H9 (cell line): ENCODE results near the gene TMEM86A. TPM values are rescaled to one million over a fixed set of nuclear protein-coding genes. Genes with fewer than 3 reads are reported as not detected.

ENCODE experiments used
- DNase-seq: peaks from one replicate; pipeline ENCODE4 v3.0.0-alpha.2; 2017
- H2AFZ ChIP-seq: one replicate; pipeline ENCODE4 v1.6.1; 2013; ENCODE audit warnings: mild to moderate bottlenecking, low read length, control low read depth, moderate library complexity
- H2AK5ac ChIP-seq: 2 replicates; pipeline ENCODE4 v1.6.1; 2013; ENCODE audit warnings: low read length, control low read depth, mixed read lengths; ENCODE audit not compliant: insufficient read length
- H2BK120ac ChIP-seq: one replicate; pipeline ENCODE4 v1.6.1; 2013; ENCODE audit warnings: low read depth, mild to moderate bottlenecking, low read length, control low read depth, inconsistent platforms; ENCODE audit not compliant: poor library complexity, severe bottlenecking
- H2BK12ac ChIP-seq: 2 replicates; pipeline ENCODE4 v1.6.1; 2013; ENCODE audit warnings: low read length, control low read depth, mixed read lengths, low read depth; ENCODE audit not compliant: insufficient read length
- H2BK15ac ChIP-seq: 2 replicates; pipeline ENCODE4 v1.6.1; 2013; ENCODE audit warnings: low read depth, low read length, control low read depth
- H2BK20ac ChIP-seq: one replicate; pipeline ENCODE4 v1.6.1; 2013; ENCODE audit warnings: low read depth, mild to moderate bottlenecking, low read length, control low read depth, inconsistent platforms; ENCODE audit not compliant: poor library complexity, severe bottlenecking
- H2BK5ac ChIP-seq: 2 replicates; pipeline ENCODE4 v1.6.1; 2013; ENCODE audit warnings: low read length, control low read depth, mixed read lengths; ENCODE audit not compliant: insufficient read length
- H3K14ac ChIP-seq: 2 replicates; pipeline ENCODE4 v1.6.1; 2013; ENCODE audit warnings: low read length, control low read depth; ENCODE audit not compliant: insufficient read depth
- H3K18ac ChIP-seq: 2 replicates; pipeline ENCODE4 v1.6.1; 2013; ENCODE audit warnings: low read depth, mild to moderate bottlenecking, mixed read lengths, low read length, control low read depth; ENCODE audit not compliant: insufficient read length
- H3K23ac ChIP-seq: 2 replicates; pipeline ENCODE4 v1.6.1; 2013; ENCODE audit warnings: low read length, control low read depth, mixed read lengths, low read depth; ENCODE audit not compliant: insufficient read length
- H3K23me2 ChIP-seq: 2 replicates; pipeline ENCODE4 v1.6.1; 2013; ENCODE audit warnings: low read depth, mild to moderate bottlenecking, mixed read lengths, low read length, control low read depth; ENCODE audit not compliant: insufficient read length, poor library complexity, severe bottlenecking
- H3K27ac ChIP-seq: 2 replicates; pipeline ENCODE4 v1.5.1; 2013; ENCODE audit warnings: low read length, control low read depth, mixed read lengths, low read depth; ENCODE audit not compliant: insufficient read length
- H3K27me3 ChIP-seq: 2 replicates; pipeline ENCODE4 v1.6.1; 2013; ENCODE audit warnings: low read length, control low read depth, inconsistent platforms; ENCODE audit not compliant: insufficient read depth
- H3K4ac ChIP-seq: 2 replicates; pipeline ENCODE4 v1.6.1; 2013; ENCODE audit warnings: low read depth, mild to moderate bottlenecking, control low read depth, inconsistent platforms, low read length, moderate library complexity
- H3K4me1 ChIP-seq: 2 replicates; pipeline ENCODE4 v1.6.1; 2013; ENCODE audit warnings: low read length, control low read depth, inconsistent platforms; ENCODE audit not compliant: insufficient read depth
- H3K4me2 ChIP-seq: 2 replicates; pipeline ENCODE4 v1.6.1; 2013; ENCODE audit warnings: low read length, control low read depth, mixed read lengths; ENCODE audit not compliant: insufficient read length, insufficient read depth
- H3K56ac ChIP-seq: 2 replicates; pipeline ENCODE4 v1.6.1; 2013; ENCODE audit warnings: low read depth, mild to moderate bottlenecking, mixed read lengths, low read length, control low read depth; ENCODE audit not compliant: insufficient read length
- H3K79me1 ChIP-seq: 2 replicates; pipeline ENCODE4 v1.6.1; 2013; ENCODE audit warnings: low read depth, mild to moderate bottlenecking, moderate library complexity, low read length, control low read depth, inconsistent platforms; ENCODE audit not compliant: insufficient read depth, poor library complexity, severe bottlenecking
- H3K79me2 ChIP-seq: 2 replicates; pipeline ENCODE4 v1.6.1; 2013; ENCODE audit warnings: low read length, control low read depth, inconsistent platforms; ENCODE audit not compliant: insufficient read depth
- H3K9ac ChIP-seq: 2 replicates; pipeline ENCODE4 v1.6.1; 2013; ENCODE audit warnings: low read length, control low read depth, mixed read lengths; ENCODE audit not compliant: insufficient read length; ENCODE audit errors: extremely low read depth
- H3K9me3 ChIP-seq: one replicate; pipeline ENCODE4 v1.6.1; 2013; ENCODE audit warnings: low read depth, low read length, inconsistent platforms; ENCODE audit not compliant: control insufficient read depth
- H3T11ph ChIP-seq: one replicate; pipeline ENCODE4 v1.6.1; 2013; ENCODE audit warnings: mild to moderate bottlenecking, low read length, control low read depth, inconsistent platforms
- H4K20me1 ChIP-seq: one replicate; pipeline ENCODE4 v1.6.1; 2013; ENCODE audit not compliant: control insufficient read depth, insufficient read length, insufficient read depth
- H4K5ac ChIP-seq: 2 replicates; pipeline ENCODE4 v1.6.1; 2013; ENCODE audit warnings: low read depth, mild to moderate bottlenecking, mixed read lengths, low read length, control low read depth; ENCODE audit not compliant: insufficient read length
- H4K8ac ChIP-seq: replicated peaks from 2 replicates; pipeline ENCODE4 v1.6.1; 2013; ENCODE audit warnings: low read length, control low read depth, mixed read lengths, low read depth; ENCODE audit not compliant: insufficient read length
- H4K91ac ChIP-seq: 2 replicates; pipeline ENCODE4 v1.6.1; 2013; ENCODE audit warnings: low read depth, mild to moderate bottlenecking, moderate library complexity, mixed read lengths, low read length, control low read depth; ENCODE audit not compliant: insufficient read length
- H3K27ac Mint-ChIP-seq, 3 experiments: 2 replicates in 2 of 3; 3 replicates in 1 of 3; pipeline ENCODE4 v1.8.0; 2020 to 2021; ENCODE audit warnings: mixed read lengths in 3 of 3, mild to moderate bottlenecking in 1 of 3, moderate library complexity in 1 of 3
- H3K27me3 Mint-ChIP-seq: 2 replicates; pipeline ENCODE4 v1.8.0; 2021; ENCODE audit warnings: low read depth, mild to moderate bottlenecking, moderate library complexity, mixed read lengths
- H3K36me3 Mint-ChIP-seq, 3 experiments: 2 replicates in 2 of 3; 3 replicates in 1 of 3; pipeline ENCODE4 v1.8.0; 2020 to 2021; ENCODE audit warnings: low read depth in 3 of 3, mixed read lengths in 3 of 3; ENCODE audit not compliant: insufficient read depth in 1 of 3
- H3K4me1 Mint-ChIP-seq, 2 experiments: 2 replicates each; pipeline ENCODE4 v1.8.0; 2020; ENCODE audit warnings: mixed read lengths in 2 of 2
- H3K4me3 Mint-ChIP-seq, 2 experiments: 2 replicates in 1 of 2; 3 replicates in 1 of 2; pipeline ENCODE4 v1.8.0; 2020 to 2021; ENCODE audit warnings: mild to moderate bottlenecking in 2 of 2, mixed read lengths in 2 of 2, moderate library complexity in 1 of 2
- H3K9me3 Mint-ChIP-seq, 2 experiments: 2 replicates in 1 of 2; 3 replicates in 1 of 2; pipeline ENCODE4 v1.8.0; 2020; ENCODE audit warnings: mild to moderate bottlenecking in 2 of 2, mixed read lengths in 2 of 2, moderate library complexity in 1 of 2
- WGBS: extraction: QIAGEN DNeasy Blood & Tissue Kit; methylation state at CpG from one replicate; pipeline ENCODE4 v1.1.7; 2013; ENCODE audit warnings: missing lambda C conversion rate, low lambda C conversion rate, mixed read lengths; ENCODE audit not compliant: insufficient read length; ENCODE audit errors: extremely low coverage; 5-methylcytosine and 5-hydroxymethylcytosine counted together
- total RNA-seq: library from RNA; stranded (reverse); gene quantifications from 2 replicates; pipeline ENCODE4 v1.2.1, GENCODE V29; 2021
- TF ChIP-seq, protein P1 (sequence below): fragments of 200-600 bp; sonication (generic); conservative IDR thresholded peaks from 3 replicates; pipeline ENCODE4 v1.8.0; 2021; ENCODE audit warnings: antibody characterized with exemption, mild to moderate bottlenecking

Gene TMEM86A
- total RNA-seq, 1 experiment from 2014 or later, result 2.3 TPM

DNA sequence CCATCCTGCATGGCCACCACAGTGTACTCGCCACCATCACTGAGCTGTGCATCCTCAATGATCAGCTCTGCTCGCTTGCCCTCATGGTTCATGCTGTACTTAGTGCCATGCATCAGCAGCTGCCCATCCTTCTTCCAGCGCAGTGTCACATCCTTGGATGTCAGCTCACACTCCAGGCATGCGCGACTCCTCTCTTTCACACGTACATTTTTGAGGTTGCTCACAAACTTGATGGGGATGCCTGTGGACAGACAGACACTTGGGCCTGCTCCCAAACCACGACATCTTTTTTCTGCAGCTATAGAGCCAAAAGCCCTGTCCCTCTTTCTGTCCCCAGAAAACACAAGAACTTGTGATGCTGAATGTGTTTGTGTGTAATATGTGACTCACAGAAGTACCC is 16.9 kb downstream of the TMEM86A start:
- H3K4ac ChIP-seq, result no peak overlapping the region
- no peak overlapping the region for H4K5ac ChIP-seq
- H3K4me1 Mint-ChIP-seq, result peaks cover under 1 to 5% of the 10 kb centered on the region in 2 experiments
- H3K27me3 ChIP-seq, result peaks cover 3% of the 10 kb centered on the region; the same call in 1 of the 2 replicates
- no peak overlapping the region for H3K27ac ChIP-seq
- H2AK5ac ChIP-seq, result no peak overlapping the region
- no peak overlapping the region for H2BK12ac ChIP-seq
- H4K20me1 ChIP-seq, result no peaks in the 10 kb centered on the region
- H3K56ac ChIP-seq, result no peak overlapping the region
- H3K9ac ChIP-seq, result no peak overlapping the region
- H3K79me2 ChIP-seq, result no peaks in the 10 kb centered on the region
- no peak overlapping the region for H3K14ac ChIP-seq
- H3K23me2 ChIP-seq, result no peaks in the 10 kb centered on the region
- no CpG with 5 or more reads among the region's 7 CpGs for WGBS
- no peak overlapping the region for H4K8ac ChIP-seq
- H2BK5ac ChIP-seq, result no peak overlapping the region
- H3K27me3 Mint-ChIP-seq, result peaks cover 59% of the 10 kb centered on the region
- no peak overlapping the region for H3K4me2 ChIP-seq
- TF ChIP-seq, protein P1, sequence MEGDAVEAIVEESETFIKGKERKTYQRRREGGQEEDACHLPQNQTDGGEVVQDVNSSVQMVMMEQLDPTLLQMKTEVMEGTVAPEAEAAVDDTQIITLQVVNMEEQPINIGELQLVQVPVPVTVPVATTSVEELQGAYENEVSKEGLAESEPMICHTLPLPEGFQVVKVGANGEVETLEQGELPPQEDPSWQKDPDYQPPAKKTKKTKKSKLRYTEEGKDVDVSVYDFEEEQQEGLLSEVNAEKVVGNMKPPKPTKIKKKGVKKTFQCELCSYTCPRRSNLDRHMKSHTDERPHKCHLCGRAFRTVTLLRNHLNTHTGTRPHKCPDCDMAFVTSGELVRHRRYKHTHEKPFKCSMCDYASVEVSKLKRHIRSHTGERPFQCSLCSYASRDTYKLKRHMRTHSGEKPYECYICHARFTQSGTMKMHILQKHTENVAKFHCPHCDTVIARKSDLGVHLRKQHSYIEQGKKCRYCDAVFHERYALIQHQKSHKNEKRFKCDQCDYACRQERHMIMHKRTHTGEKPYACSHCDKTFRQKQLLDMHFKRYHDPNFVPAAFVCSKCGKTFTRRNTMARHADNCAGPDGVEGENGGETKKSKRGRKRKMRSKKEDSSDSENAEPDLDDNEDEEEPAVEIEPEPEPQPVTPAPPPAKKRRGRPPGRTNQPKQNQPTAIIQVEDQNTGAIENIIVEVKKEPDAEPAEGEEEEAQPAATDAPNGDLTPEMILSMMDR, result no peak
- no peak for DNase-seq
- no peaks in the 10 kb centered on the region for H3K4me1 ChIP-seq
- H4K91ac ChIP-seq, result no peak overlapping the region
- no peaks in the 10 kb centered on the region for H3K9me3 ChIP-seq
- H3K18ac ChIP-seq, result no peak overlapping the region
- H3T11ph ChIP-seq, result no peak overlapping the region
- no peaks in the 10 kb centered on the region for H3K9me3 Mint-ChIP-seq
- H2BK15ac ChIP-seq, result no peak overlapping the region
- no peak overlapping the region for H3K23ac ChIP-seq
- no peak overlapping the region for H2AFZ ChIP-seq
- no peaks in the 10 kb centered on the region for H3K36me3 Mint-ChIP-seq
- H2BK120ac ChIP-seq, result no peak overlapping the region
- H3K4me3 Mint-ChIP-seq, result no peak overlapping the region
- H3K79me1 ChIP-seq, result no peaks in the 10 kb centered on the region
- no peak overlapping the region for H3K27ac Mint-ChIP-seq
- H2BK20ac ChIP-seq, result no peak overlapping the region
